HG03097 (cell line): ENCODE data around the gene GRK4.
A peak's percentile ranks its signal among the peaks of the same experiment; 100 is the strongest.

Experiments
- ATAC-seq: cut with Tn5 transposase; IDR thresholded peaks from one replicate; pipeline ENCODE4 v1.9.1; 2021; ENCODE audit not compliant: unreplicated experiment, low FRiP score

The GRK4 gene

GRCh38 chr4:3062471-3062870, 99.1 kb downstream of the GRK4 start:
- ATAC-seq, result no peak

DNA sequence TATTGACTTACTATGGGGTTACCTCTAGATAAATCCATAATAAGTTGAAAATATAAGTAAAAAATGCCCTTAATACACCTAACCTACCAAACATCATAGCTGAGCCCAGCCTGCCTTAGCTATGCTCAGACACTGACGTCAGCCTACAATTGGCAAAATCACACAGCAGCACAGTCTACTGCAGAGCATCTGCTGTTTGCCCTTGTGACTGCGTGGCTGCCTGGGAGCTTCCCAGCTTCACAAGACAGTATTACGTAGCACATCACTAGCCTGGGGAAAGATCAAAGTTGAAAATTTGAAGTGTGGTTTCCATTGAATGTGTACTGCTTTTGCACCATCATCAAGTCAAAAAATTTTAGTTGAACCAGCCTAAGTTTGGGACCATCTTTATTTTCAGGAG, 102.2 kb downstream of the GRK4 start:
- no peak for ATAC-seq

DNA sequence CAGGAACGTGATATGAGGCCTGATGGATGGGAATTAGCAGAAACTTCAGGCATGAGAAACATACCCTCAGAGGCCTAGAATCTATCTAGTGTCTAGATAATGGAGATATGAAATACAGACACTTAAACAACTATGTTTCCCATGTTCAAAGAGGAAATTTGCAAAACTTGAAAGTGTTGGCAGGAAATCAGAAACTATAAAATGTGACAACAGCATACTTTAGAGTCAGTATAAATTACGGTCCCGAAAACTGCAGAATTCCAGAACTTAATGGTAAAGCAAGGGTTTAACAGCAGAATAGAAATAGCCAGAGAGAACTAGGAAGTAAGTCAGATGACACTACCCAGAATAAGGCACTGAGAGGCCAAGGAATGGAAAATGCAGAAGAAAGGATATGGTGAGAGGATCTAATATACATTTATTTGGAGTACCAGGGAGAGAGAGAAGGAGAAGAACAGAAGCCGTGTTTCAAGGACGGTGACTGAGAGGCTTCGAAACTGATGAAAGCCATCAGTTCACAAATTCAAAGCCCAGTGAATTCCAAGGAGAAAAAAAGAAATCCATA, 103.5 kb downstream of the GRK4 start:
- ATAC-seq, result no peak

GRCh38 chr4:3067473-3068001, 104.2 kb downstream of the GRK4 start:
- ATAC-seq, result no peak

DNA sequence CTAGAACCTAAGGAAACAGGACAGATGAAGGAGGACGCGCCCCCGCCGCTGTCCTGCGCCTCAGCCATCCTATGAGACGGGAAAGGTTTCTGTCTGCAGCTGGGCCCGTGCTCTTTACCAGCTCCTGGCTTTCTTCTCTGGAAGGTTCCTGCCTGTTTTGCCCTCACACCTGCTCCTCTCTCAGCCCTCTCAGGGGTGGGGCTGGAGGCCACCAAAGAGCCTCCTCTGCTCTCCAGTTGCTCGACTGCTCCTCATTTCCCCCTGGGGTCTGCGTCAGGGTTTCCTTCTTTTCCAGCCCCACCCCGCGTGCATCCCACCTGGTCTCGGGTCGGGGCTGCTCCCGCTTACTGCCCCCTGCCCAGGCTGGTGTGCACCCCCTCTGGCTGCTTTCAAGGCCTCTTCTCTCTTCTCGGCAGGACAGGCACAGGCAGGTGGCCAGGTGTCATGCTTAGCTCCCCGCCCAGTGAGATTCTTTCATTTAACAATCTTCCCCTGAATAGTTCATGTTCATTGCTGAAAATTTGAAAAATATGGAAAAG, 106.4 kb downstream of the GRK4 start:
- no peak for ATAC-seq

DNA sequence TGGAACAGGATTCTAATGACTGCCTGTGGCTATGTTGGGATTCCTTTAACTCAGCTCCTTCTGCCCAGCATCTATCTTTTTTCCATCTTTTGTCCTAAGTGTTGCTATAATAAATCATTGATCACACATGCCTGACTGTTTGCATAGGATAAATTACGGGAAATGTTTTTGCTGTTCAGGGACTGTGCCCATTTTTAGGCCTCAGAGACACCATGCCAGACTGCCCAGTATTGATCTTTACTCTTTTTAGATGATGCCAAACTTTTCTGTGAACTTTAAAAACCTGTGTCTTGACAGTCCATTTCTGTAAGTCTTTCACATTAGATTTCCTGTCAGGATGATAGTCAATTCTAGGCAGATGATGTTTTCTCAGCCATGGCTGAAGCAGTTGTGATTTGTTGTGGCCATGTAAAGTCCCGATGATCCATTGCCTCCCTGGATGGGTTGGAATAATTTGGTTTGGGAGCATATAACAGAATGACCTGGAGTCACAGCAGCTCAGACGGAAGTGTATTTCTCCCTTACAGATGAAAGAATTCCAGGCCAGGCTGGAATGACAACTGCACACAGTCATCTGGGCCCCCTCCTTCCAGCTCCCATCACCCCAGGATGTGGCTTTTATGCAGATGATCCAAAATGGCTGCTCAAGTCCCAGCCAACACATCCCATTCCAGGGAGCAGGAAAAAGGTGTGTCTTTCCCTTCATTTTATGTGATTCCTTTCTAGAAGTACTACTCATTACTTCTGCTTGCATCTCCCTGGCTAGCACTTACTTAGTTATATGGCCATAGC, 107.5 kb downstream of the GRK4 start:
- no peak for ATAC-seq

DNA sequence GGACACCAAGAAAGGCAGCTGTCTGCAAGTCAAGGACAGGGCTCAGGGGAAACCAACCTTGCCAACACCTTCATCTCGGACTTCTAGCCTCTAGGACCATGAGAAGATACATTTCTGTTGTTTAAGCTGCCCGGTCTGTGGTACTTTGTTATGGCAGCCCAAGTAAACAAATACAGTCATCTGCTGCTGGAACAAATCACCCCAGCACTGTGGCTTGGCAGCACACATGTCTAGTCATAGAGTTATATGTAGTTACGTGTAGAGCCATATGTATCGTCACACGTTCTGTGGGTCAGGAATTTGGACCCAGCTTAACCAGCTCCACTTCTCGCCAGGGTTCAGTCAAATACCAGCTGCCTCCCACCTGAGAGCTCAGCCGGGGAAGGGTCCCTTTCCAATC, 108.4 kb downstream of the GRK4 start:
- no peak for ATAC-seq

- peak; percentile 5 for ATAC-seq
Measured at GRCh38 chr4:3073158-3074077, 110.0 kb downstream of the GRK4 start.

- peak; percentile 71 for ATAC-seq
Measured at GRCh38 chr4:3074078-3074845, 110.9 kb downstream of the GRK4 start, which contains the start of the genes HTT and HTT-AS. HTT (plus strand) TSS chr4:3074681; CDS start chr4:3074826, 145 bp downstream. HTT-AS (minus strand) TSS chr4:3074538.

DNA sequence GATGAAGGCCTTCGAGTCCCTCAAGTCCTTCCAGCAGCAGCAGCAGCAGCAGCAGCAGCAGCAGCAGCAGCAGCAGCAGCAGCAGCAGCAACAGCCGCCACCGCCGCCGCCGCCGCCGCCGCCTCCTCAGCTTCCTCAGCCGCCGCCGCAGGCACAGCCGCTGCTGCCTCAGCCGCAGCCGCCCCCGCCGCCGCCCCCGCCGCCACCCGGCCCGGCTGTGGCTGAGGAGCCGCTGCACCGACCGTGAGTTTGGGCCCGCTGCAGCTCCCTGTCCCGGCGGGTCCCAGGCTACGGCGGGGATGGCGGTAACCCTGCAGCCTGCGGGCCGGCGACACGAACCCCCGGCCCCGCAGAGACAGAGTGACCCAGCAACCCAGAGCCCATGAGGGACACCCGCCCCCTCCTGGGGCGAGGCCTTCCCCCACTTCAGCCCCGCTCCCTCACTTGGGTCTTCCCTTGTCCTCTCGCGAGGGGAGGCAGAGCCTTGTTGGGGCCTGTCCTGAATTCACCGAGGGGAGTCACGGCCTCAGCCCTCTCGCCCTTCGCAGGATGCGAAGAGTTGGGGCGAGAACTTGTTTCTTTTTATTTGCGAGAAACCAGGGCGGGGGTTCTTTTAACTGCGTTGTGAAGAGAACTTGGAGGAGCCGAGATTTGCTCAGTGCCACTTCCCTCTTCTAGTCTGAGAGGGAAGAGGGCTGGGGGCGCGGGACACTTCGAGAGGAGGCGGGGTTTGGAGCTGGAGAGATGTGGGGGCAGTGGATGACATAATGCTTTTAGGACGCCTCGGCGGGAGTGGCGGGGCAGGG, 111.7 kb downstream of the GRK4 start:
- peak; percentile 12 for ATAC-seq

DNA sequence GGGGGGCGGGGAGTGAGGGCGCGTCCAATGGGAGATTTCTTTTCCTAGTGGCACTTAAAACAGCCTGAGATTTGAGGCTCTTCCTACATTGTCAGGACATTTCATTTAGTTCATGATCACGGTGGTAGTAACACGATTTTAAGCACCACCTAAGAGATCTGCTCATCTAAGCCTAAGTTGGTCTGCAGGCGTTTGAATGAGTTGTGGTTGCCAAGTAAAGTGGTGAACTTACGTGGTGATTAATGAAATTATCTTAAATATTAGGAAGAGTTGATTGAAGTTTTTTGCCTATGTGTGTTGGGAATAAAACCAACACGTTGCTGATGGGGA, 112.2 kb downstream of the GRK4 start:
- no peak for ATAC-seq

GRCh38 chr4:3077796-3078195, 114.4 kb downstream of the GRK4 start:
- no peak for ATAC-seq

DNA sequence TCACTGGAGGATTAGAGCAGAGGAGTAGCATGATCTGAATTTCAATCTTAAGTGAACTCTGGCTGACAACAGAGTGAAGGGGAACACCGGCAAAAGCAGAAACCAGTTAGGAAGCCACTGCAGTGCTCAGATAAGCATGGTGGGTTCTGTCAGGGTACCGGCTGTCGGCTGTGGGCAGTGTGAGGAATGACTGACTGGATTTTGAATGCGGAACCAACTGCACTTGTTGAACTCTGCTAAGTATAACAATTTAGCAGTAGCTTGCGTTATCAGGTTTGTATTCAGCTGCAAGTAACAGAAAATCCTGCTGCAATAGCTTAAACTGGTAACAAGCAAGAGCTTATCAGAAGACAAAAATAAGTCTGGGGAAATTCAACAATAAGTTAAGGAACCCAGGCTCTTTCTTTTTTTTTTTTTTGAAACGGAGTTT, 116.3 kb downstream of the GRK4 start:
- ATAC-seq, result no peak

- ATAC-seq, result no peak
Measured at GRCh38 chr4:3082925-3083515, 119.6 kb downstream of the GRK4 start.

- ATAC-seq, result no peak
Measured at GRCh38 chr4:3083732-3084131, 120.4 kb downstream of the GRK4 start.

DNA sequence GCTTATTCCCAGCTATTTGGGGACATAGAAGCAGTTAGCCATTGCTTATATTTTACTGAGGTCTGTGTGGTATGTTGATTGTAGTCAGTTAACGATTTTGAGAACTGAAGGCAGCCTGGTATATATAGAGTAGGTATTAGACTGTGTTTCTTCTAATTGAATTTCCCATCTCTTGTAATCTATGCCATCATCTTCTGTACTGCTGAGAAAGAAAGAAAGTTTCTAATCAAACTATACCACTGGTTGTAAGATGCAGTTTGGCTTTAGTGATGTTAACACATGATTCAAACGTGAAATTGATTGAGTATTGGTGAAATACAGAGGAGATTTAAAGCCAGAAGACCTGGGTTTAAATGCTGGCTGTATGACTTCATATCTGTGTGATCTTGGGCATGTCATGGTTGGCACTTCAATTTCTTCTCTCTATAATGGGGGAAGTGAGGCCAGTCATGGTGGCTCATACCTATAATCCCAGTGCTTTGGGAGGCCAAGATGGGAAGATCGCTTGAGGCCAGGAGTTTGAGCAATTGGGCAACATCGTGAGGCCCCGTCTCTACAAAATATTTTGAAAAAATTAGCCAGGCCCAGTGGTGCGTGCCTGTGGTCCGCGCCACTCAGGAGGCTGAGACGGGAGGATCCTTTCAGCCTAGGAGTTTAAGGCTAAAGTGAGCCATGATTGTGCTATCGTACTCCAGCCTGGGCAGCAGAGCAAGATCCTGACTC, 122.7 kb downstream of the GRK4 start:
- no peak for ATAC-seq

- no peak for ATAC-seq
Measured at GRCh38 chr4:3087115-3087797, 123.9 kb downstream of the GRK4 start.
